Ovary (tissue), 9 donors: Measurements from ENCODE around the gene ALDH3A2. TPM values are rescaled to one million over a fixed set of nuclear protein-coding genes. Genes with fewer than 3 reads are reported as not detected.

ENCODE experiments used
- DNase-seq, 5 donors: peaks; one replicate each; pipeline ENCODE4 v3.0.0-alpha.2; 2019 to 2020
- H3K27ac ChIP-seq, 2 donors: fragments of 200-600 bp; one replicate each; pipeline versions ENCODE4 v1.5.1 to v1.8.0; 2019 to 2022
- H3K27me3 ChIP-seq: fragments of 200-600 bp; one replicate; pipeline ENCODE4 v1.8.0; 2022
- H3K36me3 ChIP-seq: fragments of 200-600 bp; sonication (generic); one replicate; pipeline ENCODE4 v1.5.1; 2019
- H3K4me1 ChIP-seq: one replicate; pipeline ENCODE4 v1.8.1; 2013; ENCODE audit warnings: mild to moderate bottlenecking, moderate library complexity; ENCODE audit not compliant: insufficient read depth
- H3K4me3 ChIP-seq: fragments of 200-600 bp; sonication (generic); one replicate; pipeline ENCODE4 v1.5.1; 2017
- H3K9me3 ChIP-seq, 2 donors: fragments of 200-600 bp in 1 of 2; sonication (generic) in 1 of 2; one replicate each; pipeline versions ENCODE4 v1.5.1 to v1.8.1; 2013 to 2019; ENCODE audit warnings: mild to moderate bottlenecking in 1 of 2, moderate library complexity in 1 of 2
- EP300 ChIP-seq: sonication (generic); formaldehyde crosslinking; IDR thresholded peaks from one replicate; pipeline ENCODE4 v1.6.1; 2017; ENCODE audit warnings: antibody characterized with exemption
- POLR2A ChIP-seq: fragments of 450-650 bp; IDR thresholded peaks from one replicate; pipeline ENCODE4 v1.6.1; 2017; ENCODE audit warnings: antibody characterized with exemption, mild to moderate bottlenecking, moderate library complexity
- WGBS, 3 donors: extraction: QIAGEN DNeasy Blood & Tissue Kit in 1 of 3; methylation state at CpG; one replicate each; pipeline versions ENCODE4 v1.1.5 to v1.1.7; 2013 to 2017; 5-methylcytosine and 5-hydroxymethylcytosine counted together
- intact Hi-C, 4 donors: fragments of 100-400 bp; cut with DNase I; formaldehyde crosslinking; loops; one replicate each; pipeline versions ENCODE4 v1.11.0 to v1.15.1; 2022 to 2023
- polyA plus RNA-seq, 2 donors: library from polyadenylated mRNA; stranded (reverse); fragments of 200-250 nt in 1 of 2; fragments of 350-450 nt in 1 of 2; fragmentation: Illumina TruSeq in 1 of 2; extraction: RNeasy Lipid Tissue Mini Kit (QIAGEN cat#74804) in 1 of 2; gene quantifications; one replicate each; pipeline ENCODE4 v1.2.3, GENCODE V29; 2013 to 2014
- total RNA-seq, 7 donors: library from RNA; depleted of rRNA in 2 of 7; stranded (reverse); fragments of >200 nt in 2 of 7; fragmentation: NEBNext Ultra II Directional in 3 of 7; extraction: Animal tissue kit (Norgen Biotek cat#: 25700) in 3 of 7; gene quantifications; one replicate each; pipeline versions ENCODE4 v1.1.0 to v1.2.4, GENCODE V29; 2016 to 2023
- TF ChIP-seq, protein P1 (sequence below), 3 donors: fragments of 450-650 bp in 2 of 3; fragments of 200-600 bp in 1 of 3; IDR thresholded peaks; one replicate each; pipeline versions ENCODE4 v1.5.1 to v1.8.0; 2016 to 2022; ENCODE audit warnings: antibody characterized with exemption in 3 of 3, mild to moderate bottlenecking in 1 of 3
- donor health status: DM: no; HTN: no; CAD: no; lungs with moderate emphysema.
- donor health status: DM: no; HTN: no; CAD: no.
- donor health status: Bipolar disorder and iron deficiency.
- donor health status: DM: yes; HTN: yes; CAD: no.
- donor health status: DM: no; HTN: no; CAD: no.
- donor health status: DM: yes; HTN: yes; CAD: no.

Gene ALDH3A2
- total and polyA plus RNA-seq, 9 donors: 31.1 to 126 (median 74.6) TPM

DNA sequence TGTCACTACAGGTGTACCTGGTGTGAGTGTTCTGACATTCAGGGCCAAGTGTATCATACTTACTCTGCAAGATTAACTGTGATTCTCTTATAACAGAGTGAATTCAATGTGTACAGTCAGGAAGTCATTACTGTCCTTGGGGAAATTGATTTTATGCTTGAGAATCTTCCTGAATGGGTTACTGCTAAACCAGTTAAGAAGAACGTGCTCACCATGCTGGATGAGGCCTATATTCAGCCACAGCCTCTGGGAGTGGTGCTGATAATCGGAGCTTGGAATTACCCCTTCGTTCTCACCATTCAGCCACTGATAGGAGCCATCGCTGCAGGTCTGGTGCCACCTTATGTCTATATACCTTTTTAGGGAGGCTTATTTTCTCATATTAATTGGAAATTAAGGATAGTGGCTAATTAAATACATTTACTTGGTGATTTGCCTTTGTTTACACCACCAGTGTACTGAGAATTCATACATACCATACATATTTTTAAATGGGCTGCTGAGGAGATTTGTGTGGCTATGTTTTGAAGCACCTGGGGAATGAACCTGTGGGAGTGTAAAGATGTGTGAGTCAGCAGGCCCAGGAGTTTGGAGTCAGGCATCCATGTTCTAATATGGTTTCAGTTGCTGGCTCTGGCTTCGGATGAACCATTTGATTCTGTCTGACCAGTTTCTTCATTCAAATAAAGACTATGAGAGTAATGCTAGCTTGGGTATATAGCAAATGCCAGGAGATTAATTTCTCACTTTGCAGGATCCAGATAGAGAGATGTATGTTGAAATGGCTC lies 3.1 kb downstream of the ALDH3A2 start:
- H3K4me3 ChIP-seq: no peak overlapping the region
- H3K4me1 ChIP-seq: peaks cover 17% of the 10 kb centered on the region
- H3K36me3 ChIP-seq: no peaks in the 10 kb centered on the region
- 80 to 86% (median 86%) methylated on average over 5 of the region's 5 CpGs for WGBS, 3 donors
- intact Hi-C loops: loop anchor here in 2 of 4 donors (5.0 to 10.0 kb wide), 2 partner anchors 106 to 117 kb away; partner anchors contain the start of gene SLC47A1 (in 1 of the 2)
- H3K9me3 ChIP-seq: no peaks in the 10 kb centered on the region
- no peak for DNase-seq
- TF ChIP-seq, protein P1, sequence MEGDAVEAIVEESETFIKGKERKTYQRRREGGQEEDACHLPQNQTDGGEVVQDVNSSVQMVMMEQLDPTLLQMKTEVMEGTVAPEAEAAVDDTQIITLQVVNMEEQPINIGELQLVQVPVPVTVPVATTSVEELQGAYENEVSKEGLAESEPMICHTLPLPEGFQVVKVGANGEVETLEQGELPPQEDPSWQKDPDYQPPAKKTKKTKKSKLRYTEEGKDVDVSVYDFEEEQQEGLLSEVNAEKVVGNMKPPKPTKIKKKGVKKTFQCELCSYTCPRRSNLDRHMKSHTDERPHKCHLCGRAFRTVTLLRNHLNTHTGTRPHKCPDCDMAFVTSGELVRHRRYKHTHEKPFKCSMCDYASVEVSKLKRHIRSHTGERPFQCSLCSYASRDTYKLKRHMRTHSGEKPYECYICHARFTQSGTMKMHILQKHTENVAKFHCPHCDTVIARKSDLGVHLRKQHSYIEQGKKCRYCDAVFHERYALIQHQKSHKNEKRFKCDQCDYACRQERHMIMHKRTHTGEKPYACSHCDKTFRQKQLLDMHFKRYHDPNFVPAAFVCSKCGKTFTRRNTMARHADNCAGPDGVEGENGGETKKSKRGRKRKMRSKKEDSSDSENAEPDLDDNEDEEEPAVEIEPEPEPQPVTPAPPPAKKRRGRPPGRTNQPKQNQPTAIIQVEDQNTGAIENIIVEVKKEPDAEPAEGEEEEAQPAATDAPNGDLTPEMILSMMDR (IDR thresholded peaks at IDR 0.05): no peak
- TF ChIP-seq EP300 (no peak), POLR2A (no peak)
- no peak overlapping the region for H3K27ac ChIP-seq
- H3K27me3 ChIP-seq: no peaks in the 10 kb centered on the region

DNA sequence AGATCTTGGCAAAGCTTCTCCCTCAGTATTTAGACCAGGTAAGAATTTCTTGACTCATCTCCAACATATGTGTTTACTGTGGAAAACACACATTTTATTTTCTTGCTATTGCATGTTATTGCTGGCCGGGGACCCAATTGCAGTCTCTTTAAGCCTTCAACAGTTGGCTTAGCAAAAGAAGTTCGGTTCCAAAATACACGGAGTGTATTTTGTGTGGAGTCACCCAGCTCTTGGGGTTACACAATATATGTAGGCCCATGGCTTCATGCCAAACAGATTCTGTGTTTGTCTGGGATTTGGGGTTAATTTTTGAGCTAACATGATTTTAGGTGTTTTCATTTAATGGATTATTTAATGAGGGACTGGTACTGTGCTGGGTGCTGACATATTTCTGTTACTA lies 4.0 kb downstream of the ALDH3A2 start:
- Histone ChIP-seq H3K9me3 (no peaks in the 10 kb centered on the region), H3K4me1 (peaks cover 9% of the 10 kb centered on the region), H3K27ac (no peak overlapping the region), H3K27me3 (no peaks in the 10 kb centered on the region), H3K4me3 (no peak overlapping the region), H3K36me3 (no peaks in the 10 kb centered on the region)
- peak; percentile 11 for TF ChIP-seq POLR2A
- no peak for TF ChIP-seq EP300
- 76 to 83% (median 80%) methylated on average over 3 of the region's 3 CpGs for WGBS, 3 donors
- DNase-seq: no peak
- intact Hi-C loops: loop anchor here in 2 of 4 donors (5.0 to 10.0 kb wide), 2 partner anchors 105 to 118 kb away; partner anchors contain the start of gene SLC47A1 (in 1 of the 2)

- no peaks in the 10 kb centered on the region for H3K27me3 ChIP-seq
- no peak overlapping the region for H3K4me3 ChIP-seq
- TF ChIP-seq POLR2A (no peak), EP300 (no peak)
- TF ChIP-seq, protein P1 (IDR thresholded peaks at IDR 0.05): no peak
- no peaks in the 10 kb centered on the region for H3K36me3 ChIP-seq
- intact Hi-C loops: loop anchor here in 2 of 4 donors (5.0 to 10.0 kb wide), 2 partner anchors 103 to 120 kb away; partner anchors contain the start of gene SLC47A1 (in 1 of the 2)
- no peak overlapping the region for H3K27ac ChIP-seq
- no peak for DNase-seq
- H3K9me3 ChIP-seq: no peaks in the 10 kb centered on the region
- peaks cover 9% of the 10 kb centered on the region for H3K4me1 ChIP-seq
- WGBS, 3 donors: 97 to 99% (median 98%) methylated on average over 24 to 30 of the region's 30 CpGs
Measured at GRCh38 chr17:19654342-19654886, 5.9 kb downstream of the ALDH3A2 start.

DNA sequence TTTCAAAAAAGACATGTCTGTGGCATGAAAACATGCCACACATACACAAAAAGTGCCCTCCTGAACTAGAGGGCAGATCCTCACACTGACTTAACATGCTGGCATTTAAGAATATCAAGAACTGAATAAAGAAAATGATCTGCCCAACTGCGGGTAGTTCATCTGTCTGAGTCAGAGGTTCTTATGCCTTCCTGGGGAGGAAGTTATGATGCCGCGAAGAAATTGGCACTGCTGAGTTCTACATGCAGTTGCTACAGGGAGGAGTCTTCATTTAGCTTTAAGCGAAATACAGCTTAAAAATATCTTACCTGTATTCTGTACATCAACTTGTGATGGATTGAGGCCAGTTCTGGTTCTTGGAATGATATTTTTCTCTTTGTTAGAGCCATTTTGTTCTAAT lies 6.3 kb downstream of the ALDH3A2 start:
- no peak overlapping the region for H3K27ac ChIP-seq
- no peak overlapping the region for H3K4me3 ChIP-seq
- DNase-seq: no peak
- no peaks in the 10 kb centered on the region for H3K27me3 ChIP-seq
- no peaks in the 10 kb centered on the region for H3K9me3 ChIP-seq
- TF ChIP-seq, protein P1 (IDR thresholded peaks at IDR 0.05): no peak
- TF ChIP-seq POLR2A (no peak), EP300 (no peak)
- no peaks in the 10 kb centered on the region for H3K36me3 ChIP-seq
- intact Hi-C loops: loop anchor here in 2 of 4 donors (5.0 to 10.0 kb wide), 2 partner anchors 102 to 120 kb away; partner anchors contain the start of gene SLC47A1 (in 1 of the 2)
- peaks cover 8% of the 10 kb centered on the region for H3K4me1 ChIP-seq
- WGBS, 3 donors: 93 to 97% (median 97%) methylated on average over 4 of the region's 4 CpGs
